Erythroblast (primary cell): ENCODE measurements around the gene PTGES3L.

ENCODE experiments used
- GATA1 ChIP-seq: IDR thresholded peaks from 2 replicates; pipeline ENCODE4 v1.6.1; 2011; ENCODE audit warnings: low read depth, mild to moderate bottlenecking, control low read depth, low read length, moderate library complexity
- POLR2A ChIP-seq: IDR thresholded peaks from 2 replicates; pipeline ENCODE4 v1.6.1; 2011; ENCODE audit warnings: mild to moderate bottlenecking, low read length

- no peak for TF ChIP-seq POLR2A
- no peak for TF ChIP-seq GATA1
These were observed 47.5 kb upstream of the PTGES3L start for GRCh38 chr17:43027091-43028032.
